Stimulated activated naive B cell treated with anti-CD40 and anti-IgM and Interleukin-4, amounts not matched to agents 10 μg/mL and 1 μg/mL and 100 μg/mL, for 72 hours (primary cell): ENCODE results near the gene SPACA7.

Source experiments
- ATAC-seq, 2 donors: fragments of 150-1000 bp; cut with Tn5 transposase; replicated peaks; 2 replicates each; pipeline ENCODE4 v1.10.0; 2021; ENCODE audit warnings: moderate library complexity in 1 of 2
- DNase-seq: peaks from one replicate; pipeline ENCODE4 v3.0.0; 2021
- H3K27ac Mint-ChIP-seq: one replicate; pipeline ENCODE4 v1.8.0; 2022; ENCODE audit warnings: mild to moderate bottlenecking, mixed read lengths
- H3K27me3 Mint-ChIP-seq, 2 donors: one replicate each; pipeline ENCODE4 v1.8.0; 2022; ENCODE audit warnings: mixed read lengths in 2 of 2
- H3K36me3 Mint-ChIP-seq, 2 donors: one replicate each; pipeline ENCODE4 v1.8.0; 2022; ENCODE audit warnings: mixed read lengths in 2 of 2, mild to moderate bottlenecking in 1 of 2
- H3K4me1 Mint-ChIP-seq, 2 donors: one replicate each; pipeline ENCODE4 v1.8.0; 2022; ENCODE audit warnings: mixed read lengths in 2 of 2, mild to moderate bottlenecking in 1 of 2
- H3K4me3 Mint-ChIP-seq, 2 donors: one replicate each; pipeline ENCODE4 v1.8.0; 2022; ENCODE audit warnings: mild to moderate bottlenecking in 2 of 2, mixed read lengths in 2 of 2, moderate library complexity in 1 of 2
- H3K9me3 Mint-ChIP-seq, 2 donors: one replicate each; pipeline ENCODE4 v1.8.0; 2022; ENCODE audit warnings: mixed read lengths in 2 of 2, mild to moderate bottlenecking in 1 of 2

Gene SPACA7

GRCh38 chr13:112452380-112453206, 76.4 kb downstream of the SPACA7 start:
- Mint-ChIP-seq H3K9me3 (peaks cover 5 to 7% of the 10 kb centered on the region in 2 donors), H3K27ac (no peak overlapping the region), H3K27me3 (peaks cover 6 to 8% of the 10 kb centered on the region in 2 donors), H3K36me3 (no peaks in the 10 kb centered on the region), H3K4me1 (peaks cover 0 to 3% of the 10 kb centered on the region in 2 donors), H3K4me3 (no peak overlapping the region)
- DNase-seq: no peak
- no peak for ATAC-seq

- Mint-ChIP-seq H3K36me3 (no peaks in the 10 kb centered on the region), H3K4me3 (no peak overlapping the region), H3K4me1 (peaks cover 0 to 3% of the 10 kb centered on the region in 2 donors), H3K27me3 (peaks cover 6 to 7% of the 10 kb centered on the region in 2 donors), H3K27ac (no peak overlapping the region), H3K9me3 (peaks cover 5 to 7% of the 10 kb centered on the region in 2 donors)
- DNase-seq: no peak
- no peak for ATAC-seq
These were observed 77.2 kb downstream of the SPACA7 start for GRCh38 chr13:112453207-112453829.

GRCh38 chr13:112453874-112454647, 77.9 kb downstream of the SPACA7 start:
- Mint-ChIP-seq H3K9me3 (peaks cover 11% of the 10 kb centered on the region in 2 donors), H3K4me1 (peaks cover 0 to 3% of the 10 kb centered on the region in 2 donors), H3K36me3 (no peaks in the 10 kb centered on the region), H3K27me3 (peaks cover 4 to 6% of the 10 kb centered on the region in 2 donors), H3K27ac (no peak overlapping the region), H3K4me3 (no peak overlapping the region)
- no peak for DNase-seq
- no peak for ATAC-seq

GRCh38 chr13:112454648-112455334, 78.6 kb downstream of the SPACA7 start:
- Mint-ChIP-seq H3K4me3 (no peak overlapping the region), H3K9me3 (peaks cover 14 to 15% of the 10 kb centered on the region in 2 donors), H3K4me1 (peaks cover 0 to 3% of the 10 kb centered on the region in 2 donors), H3K36me3 (peaks cover 4% of the 10 kb centered on the region in 2 donors), H3K27ac (no peak overlapping the region), H3K27me3 (peaks cover 4 to 6% of the 10 kb centered on the region in 2 donors)
- DNase-seq: no peak
- no peak for ATAC-seq

GRCh38 chr13:112455476-112456059, 79.4 kb downstream of the SPACA7 start:
- Mint-ChIP-seq H3K36me3 (peaks cover 4 to 7% of the 10 kb centered on the region in 2 donors), H3K4me1 (peaks cover 0 to 3% of the 10 kb centered on the region in 2 donors), H3K9me3 (peaks cover 14 to 16% of the 10 kb centered on the region in 2 donors), H3K4me3 (no peak overlapping the region), H3K27ac (no peak overlapping the region), H3K27me3 (peaks cover 4 to 6% of the 10 kb centered on the region in 2 donors)
- no peak for DNase-seq
- no peak for ATAC-seq

- H3K27ac Mint-ChIP-seq: no peak overlapping the region
- no peak overlapping the region for H3K4me3 Mint-ChIP-seq
- no peak for DNase-seq
- peaks cover 15 to 16% of the 10 kb centered on the region in 2 donors for H3K9me3 Mint-ChIP-seq
- no peak for ATAC-seq
- peaks cover 0 to 3% of the 10 kb centered on the region in 2 donors for H3K4me1 Mint-ChIP-seq
- H3K36me3 Mint-ChIP-seq: peaks cover 4 to 10% of the 10 kb centered on the region in 2 donors
- H3K27me3 Mint-ChIP-seq: no peaks in the 10 kb centered on the region
These were observed 80.2 kb downstream of the SPACA7 start for GRCh38 chr13:112456138-112457056.

- H3K9me3 Mint-ChIP-seq: peaks cover 17 to 19% of the 10 kb centered on the region in 2 donors
- H3K27ac Mint-ChIP-seq: no peak overlapping the region
- no peak for ATAC-seq
- no peak overlapping the region for H3K4me3 Mint-ChIP-seq
- peaks cover 7 to 15% of the 10 kb centered on the region in 2 donors for H3K36me3 Mint-ChIP-seq
- DNase-seq: no peak
- H3K27me3 Mint-ChIP-seq: no peaks in the 10 kb centered on the region
- H3K4me1 Mint-ChIP-seq: peaks cover 0 to 3% of the 10 kb centered on the region in 2 donors
These were observed 80.9 kb downstream of the SPACA7 start for GRCh38 chr13:112457081-112457480.

- peaks cover 11 to 19% of the 10 kb centered on the region in 2 donors for H3K36me3 Mint-ChIP-seq
- peaks cover 0 to 3% of the 10 kb centered on the region in 2 donors for H3K4me1 Mint-ChIP-seq
- H3K27ac Mint-ChIP-seq: no peak overlapping the region
- no peak for DNase-seq
- no peak overlapping the region for H3K4me3 Mint-ChIP-seq
- H3K9me3 Mint-ChIP-seq: peaks cover 21 to 23% of the 10 kb centered on the region in 2 donors
- no peaks in the 10 kb centered on the region for H3K27me3 Mint-ChIP-seq
- ATAC-seq: no peak
These were observed 81.3 kb downstream of the SPACA7 start for GRCh38 chr13:112457485-112457884.

GRCh38 chr13:112462408-112462807, 86.3 kb downstream of the SPACA7 start:
- no peaks in the 10 kb centered on the region for H3K4me1 Mint-ChIP-seq
- peaks cover 13 to 34% of the 10 kb centered on the region in 2 donors for H3K36me3 Mint-ChIP-seq
- DNase-seq: no peak
- H3K27ac Mint-ChIP-seq: no peak overlapping the region
- no peaks in the 10 kb centered on the region for H3K27me3 Mint-ChIP-seq
- H3K4me3 Mint-ChIP-seq: no peak overlapping the region
- peaks cover 18 to 19% of the 10 kb centered on the region in 2 donors for H3K9me3 Mint-ChIP-seq
- ATAC-seq: no peak

- ATAC-seq (no peak), DNase-seq (no peak)
- no peak overlapping the region for H3K4me3 Mint-ChIP-seq
- no peaks in the 10 kb centered on the region for H3K4me1 Mint-ChIP-seq
- peaks cover 10 to 11% of the 10 kb centered on the region in 2 donors for H3K9me3 Mint-ChIP-seq
- peaks cover 9 to 34% of the 10 kb centered on the region in 2 donors for H3K36me3 Mint-ChIP-seq
- H3K27me3 Mint-ChIP-seq: no peaks in the 10 kb centered on the region
- no peak overlapping the region for H3K27ac Mint-ChIP-seq
These were observed 88.6 kb downstream of the SPACA7 start for GRCh38 chr13:112464720-112465119.

GRCh38 chr13:112465251-112466131, 89.3 kb downstream of the SPACA7 start:
- peaks cover 9 to 10% of the 10 kb centered on the region in 2 donors for H3K9me3 Mint-ChIP-seq
- no peaks in the 10 kb centered on the region for H3K27me3 Mint-ChIP-seq
- H3K4me1 Mint-ChIP-seq: no peaks in the 10 kb centered on the region
- no peak overlapping the region for H3K27ac Mint-ChIP-seq
- H3K36me3 Mint-ChIP-seq: peaks cover 11 to 35% of the 10 kb centered on the region in 2 donors
- H3K4me3 Mint-ChIP-seq: no peak overlapping the region
- no peak for ATAC-seq
- no peak for DNase-seq
